ENCODE data around the gene DLGAP1.

DLGAP1 gene

GRCh38 chr18:3810296-3810695 lies 644.8 kb downstream of the DLGAP1 start:
- no peaks in the 10 kb centered on the region for H3K9me3 ChIP-seq (ENCODE audit: insufficient read depth, low read length)
- H3K27me3 ChIP-seq (ENCODE audit: insufficient read depth, insufficient read length), result no peaks in the 10 kb centered on the region
- peaks cover 2% of the 10 kb centered on the region for H3K4me1 ChIP-seq (ENCODE audit: insufficient read depth, insufficient read length)
- TF ChIP-seq SUZ12 (IDR thresholded peaks at IDR 0.05; ENCODE audit: extremely low read depth, insufficient read depth, insufficient read length), result no peak
- TF ChIP-seq YY1 (IDR thresholded peaks at IDR 0.05; ENCODE audit: insufficient read depth, insufficient read length), result no peak
- no peak for TF ChIP-seq ZNF274 (IDR thresholded peaks at IDR 0.05; ENCODE audit: low read depth, low read length)
- H3K4me3 ChIP-seq (ENCODE audit: insufficient read length, low read depth), result no peak overlapping the region
- DNase-seq (ENCODE audit: low read depth, low spot score), result no peak
- no peak overlapping the region for H3K9ac ChIP-seq (ENCODE audit: insufficient read length, low read depth)
- no peaks in the 10 kb centered on the region for H3K36me3 ChIP-seq (ENCODE audit: insufficient read depth, insufficient read length, low read length)

DNA sequence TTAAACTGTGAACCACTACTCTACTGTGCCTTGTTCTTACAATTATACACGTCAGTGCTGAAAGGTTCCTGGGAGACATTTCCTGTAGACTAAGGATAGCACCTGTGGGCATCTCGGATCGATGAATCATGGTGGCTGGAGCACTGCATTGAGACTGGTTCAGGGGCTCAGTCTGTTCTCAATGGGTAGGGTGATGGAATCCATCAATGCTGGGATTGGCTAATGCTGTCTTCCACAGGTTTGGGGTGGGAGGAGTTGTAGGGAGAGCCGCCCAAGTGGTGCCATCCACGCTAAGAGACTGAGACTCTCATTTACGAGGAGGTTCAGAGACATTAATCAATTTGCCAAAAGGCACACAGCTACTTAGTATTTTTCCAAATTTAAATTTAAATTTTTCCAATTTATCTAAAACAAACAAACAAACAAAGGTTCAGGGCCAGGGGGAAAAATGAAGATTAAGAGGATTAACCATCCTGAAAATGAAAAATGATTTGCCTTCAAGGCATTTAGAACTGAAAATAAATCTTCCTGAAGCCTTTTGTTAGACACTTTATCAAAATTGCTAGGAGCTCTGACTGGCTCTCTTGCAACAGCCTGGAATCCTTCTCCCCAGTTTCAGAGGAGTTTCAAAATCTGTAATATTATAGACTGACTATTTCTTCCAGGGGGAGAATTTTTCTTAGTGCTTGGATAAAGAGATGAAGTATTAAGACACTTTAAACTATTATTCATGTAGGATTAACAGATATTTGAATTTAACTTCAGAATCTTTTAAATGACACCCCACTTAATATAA lies 645.9 kb downstream of the DLGAP1 start:
- Histone ChIP-seq H3K4me1 (ENCODE audit: insufficient read depth, insufficient read length) (peaks cover 2% of the 10 kb centered on the region), H3K4me3 (ENCODE audit: insufficient read length, low read depth) (no peak overlapping the region), H3K9me3 (ENCODE audit: insufficient read depth, low read length) (no peaks in the 10 kb centered on the region), H3K9ac (ENCODE audit: insufficient read length, low read depth) (no peak overlapping the region), H3K36me3 (ENCODE audit: insufficient read depth, insufficient read length, low read length) (no peaks in the 10 kb centered on the region), H3K27me3 (ENCODE audit: insufficient read depth, insufficient read length) (no peaks in the 10 kb centered on the region)
- no peak for DNase-seq (ENCODE audit: low read depth, low spot score)
- no peak for TF ChIP-seq YY1 (IDR thresholded peaks at IDR 0.05; ENCODE audit: insufficient read depth, insufficient read length)
- TF ChIP-seq ZNF274 (IDR thresholded peaks at IDR 0.05; ENCODE audit: low read depth, low read length), result no peak
- no peak for TF ChIP-seq SUZ12 (IDR thresholded peaks at IDR 0.05; ENCODE audit: extremely low read depth, insufficient read depth, insufficient read length)

- TF ChIP-seq YY1 (IDR thresholded peaks at IDR 0.05; ENCODE audit: insufficient read depth, insufficient read length) (no peak), ZNF274 (IDR thresholded peaks at IDR 0.05; ENCODE audit: low read depth, low read length) (no peak), SUZ12 (IDR thresholded peaks at IDR 0.05; ENCODE audit: extremely low read depth, insufficient read depth, insufficient read length) (no peak)
- DNase-seq (ENCODE audit: low read depth, low spot score), result no peak
- Histone ChIP-seq H3K27me3 (ENCODE audit: insufficient read depth, insufficient read length) (no peaks in the 10 kb centered on the region), H3K36me3 (ENCODE audit: insufficient read depth, insufficient read length, low read length) (no peaks in the 10 kb centered on the region), H3K9me3 (ENCODE audit: insufficient read depth, low read length) (no peaks in the 10 kb centered on the region), H3K4me1 (ENCODE audit: insufficient read depth, insufficient read length) (peaks cover 2% of the 10 kb centered on the region), H3K4me3 (ENCODE audit: insufficient read length, low read depth) (no peak overlapping the region), H3K9ac (ENCODE audit: insufficient read length, low read depth) (no peak overlapping the region)
Measured at GRCh38 chr18:3806656-3807055, 648.5 kb downstream of the DLGAP1 start.

GRCh38 chr18:3804336-3804735 lies 650.8 kb downstream of the DLGAP1 start:
- Histone ChIP-seq H3K9me3 (ENCODE audit: insufficient read depth, low read length) (no peaks in the 10 kb centered on the region), H3K4me1 (ENCODE audit: insufficient read depth, insufficient read length) (peaks cover 2% of the 10 kb centered on the region), H3K4me3 (ENCODE audit: insufficient read length, low read depth) (no peak overlapping the region), H3K36me3 (ENCODE audit: insufficient read depth, insufficient read length, low read length) (no peaks in the 10 kb centered on the region), H3K27me3 (ENCODE audit: insufficient read depth, insufficient read length) (no peaks in the 10 kb centered on the region), H3K9ac (ENCODE audit: insufficient read length, low read depth) (no peak overlapping the region)
- no peak for TF ChIP-seq ZNF274 (IDR thresholded peaks at IDR 0.05; ENCODE audit: low read depth, low read length)
- TF ChIP-seq YY1 (IDR thresholded peaks at IDR 0.05; ENCODE audit: insufficient read depth, insufficient read length), result no peak
- no peak for TF ChIP-seq SUZ12 (IDR thresholded peaks at IDR 0.05; ENCODE audit: extremely low read depth, insufficient read depth, insufficient read length)
- no peak for DNase-seq (ENCODE audit: low read depth, low spot score)

GRCh38 chr18:3803350-3803749 lies 651.8 kb downstream of the DLGAP1 start:
- Histone ChIP-seq H3K4me1 (ENCODE audit: insufficient read depth, insufficient read length) (peaks cover 2% of the 10 kb centered on the region), H3K27me3 (ENCODE audit: insufficient read depth, insufficient read length) (no peaks in the 10 kb centered on the region), H3K9ac (ENCODE audit: insufficient read length, low read depth) (no peak overlapping the region), H3K4me3 (ENCODE audit: insufficient read length, low read depth) (no peak overlapping the region), H3K36me3 (ENCODE audit: insufficient read depth, insufficient read length, low read length) (no peaks in the 10 kb centered on the region), H3K9me3 (ENCODE audit: insufficient read depth, low read length) (no peaks in the 10 kb centered on the region)
- no peak for TF ChIP-seq ZNF274 (IDR thresholded peaks at IDR 0.05; ENCODE audit: low read depth, low read length)
- TF ChIP-seq YY1 (IDR thresholded peaks at IDR 0.05; ENCODE audit: insufficient read depth, insufficient read length), result no peak
- TF ChIP-seq SUZ12 (IDR thresholded peaks at IDR 0.05; ENCODE audit: extremely low read depth, insufficient read depth, insufficient read length), result no peak
- DNase-seq (ENCODE audit: low read depth, low spot score), result no peak

GRCh38 chr18:3799515-3799914 lies 655.6 kb downstream of the DLGAP1 start:
- no peak for DNase-seq (ENCODE audit: low read depth, low spot score)
- Histone ChIP-seq H3K4me1 (ENCODE audit: insufficient read depth, insufficient read length) (no peaks in the 10 kb centered on the region), H3K9ac (ENCODE audit: insufficient read length, low read depth) (no peak overlapping the region), H3K36me3 (ENCODE audit: insufficient read depth, insufficient read length, low read length) (no peaks in the 10 kb centered on the region), H3K9me3 (ENCODE audit: insufficient read depth, low read length) (no peaks in the 10 kb centered on the region), H3K4me3 (ENCODE audit: insufficient read length, low read depth) (no peak overlapping the region), H3K27me3 (ENCODE audit: insufficient read depth, insufficient read length) (no peaks in the 10 kb centered on the region)
- TF ChIP-seq YY1 (IDR thresholded peaks at IDR 0.05; ENCODE audit: insufficient read depth, insufficient read length) (no peak), ZNF274 (IDR thresholded peaks at IDR 0.05; ENCODE audit: low read depth, low read length) (no peak), SUZ12 (IDR thresholded peaks at IDR 0.05; ENCODE audit: extremely low read depth, insufficient read depth, insufficient read length) (no peak)

DNA sequence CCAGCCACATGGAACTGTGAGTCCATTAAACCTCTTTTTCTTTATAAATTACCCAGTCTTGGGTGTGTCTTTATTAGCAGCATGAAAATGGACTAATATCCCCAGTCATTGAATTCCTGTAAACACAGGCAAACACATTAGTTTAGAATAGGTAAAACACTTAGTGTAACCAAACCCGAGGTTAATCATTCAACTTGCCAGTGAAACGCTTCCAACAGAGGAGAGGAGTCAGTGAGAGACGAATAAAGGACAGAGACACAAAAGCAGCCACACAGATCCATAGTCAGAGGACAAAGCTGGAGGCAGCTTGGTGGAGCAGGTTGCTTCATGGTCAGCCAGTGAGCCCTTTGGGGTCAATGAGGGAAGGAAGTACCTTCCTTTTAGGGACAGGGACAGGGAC lies 657.1 kb downstream of the DLGAP1 start:
- H3K4me3 ChIP-seq (ENCODE audit: insufficient read length, low read depth), result no peak overlapping the region
- H3K9me3 ChIP-seq (ENCODE audit: insufficient read depth, low read length), result no peaks in the 10 kb centered on the region
- no peaks in the 10 kb centered on the region for H3K36me3 ChIP-seq (ENCODE audit: insufficient read depth, insufficient read length, low read length)
- H3K9ac ChIP-seq (ENCODE audit: insufficient read length, low read depth), result no peak overlapping the region
- peaks cover 3% of the 10 kb centered on the region for H3K4me1 ChIP-seq (ENCODE audit: insufficient read depth, insufficient read length)
- no peaks in the 10 kb centered on the region for H3K27me3 ChIP-seq (ENCODE audit: insufficient read depth, insufficient read length)
- no peak for DNase-seq (ENCODE audit: low read depth, low spot score)
- TF ChIP-seq YY1 (IDR thresholded peaks at IDR 0.05; ENCODE audit: insufficient read depth, insufficient read length) (no peak), SUZ12 (IDR thresholded peaks at IDR 0.05; ENCODE audit: extremely low read depth, insufficient read depth, insufficient read length) (no peak), ZNF274 (IDR thresholded peaks at IDR 0.05; ENCODE audit: low read depth, low read length) (no peak)
